Mucosa of descending colon (tissue), 3 donors: ENCODE measurements around the gene PRND. TPM values are rescaled to one million over a fixed set of nuclear protein-coding genes. Genes with fewer than 3 reads are reported as not detected.

Source experiments
- ATAC-seq: fragments of 200-7000 bp; cut with Tn5 transposase; one replicate; pipeline ENCODE4 v1.9.1; 2020; ENCODE audit warnings: mild to moderate bottlenecking, moderate library complexity
- DNase-seq, 3 donors: peaks; one replicate each; pipeline ENCODE4 v3.0.0-alpha.2; 2020
- H3K36me3 ChIP-seq: fragments of 200-600 bp; one replicate; pipeline ENCODE4 v1.8.0; 2021; ENCODE audit warnings: low read depth, mild to moderate bottlenecking
- H3K4me1 ChIP-seq: fragments of 200-600 bp; one replicate; pipeline ENCODE4 v1.8.0; 2021; ENCODE audit warnings: low read depth, mild to moderate bottlenecking
- H3K4me3 ChIP-seq: fragments of 200-600 bp; one replicate; pipeline ENCODE4 v1.8.0; 2021; ENCODE audit warnings: mild to moderate bottlenecking
- H3K9me3 ChIP-seq: fragments of 200-600 bp; one replicate; pipeline ENCODE4 v1.8.0; 2021; ENCODE audit warnings: mild to moderate bottlenecking
- intact Hi-C, 2 donors: fragments of 100-400 bp; cut with DNase I in 1 of 2; cut with micrococcal nuclease in 1 of 2; formaldehyde crosslinking; loops; one replicate each; pipeline versions ENCODE4 v1.11.0 to v1.11.1; 2022; cut with DNase I, micrococcal nuclease
- total RNA-seq, 3 donors: library from RNA; stranded (reverse); fragmentation: NEBNext Ultra II Directional in 2 of 3; extraction: Animal tissue kit (Norgen Biotek cat#: 25700) in 2 of 3; gene quantifications; one replicate each; pipeline versions ENCODE4 v1.2.1 to v1.2.4, GENCODE V29; 2021 to 2023
- TF ChIP-seq, protein P1 (sequence below): fragments of 200-600 bp; IDR thresholded peaks from one replicate; pipeline ENCODE4 v1.8.0; 2022; ENCODE audit warnings: antibody characterized with exemption, mild to moderate bottlenecking
- donor health status: DM: no; HTN: no; CAD: no; lungs with moderate emphysema.
- donor health status: DM: no; HTN: no; CAD: no.
- donor health status: DM: no; HTN: yes; CAD: no.

The PRND gene
- total RNA-seq, 3 donors from 2014 or later: 0.22 to 0.27 TPM; not detected in 1

GRCh38 chr20:4681401-4681800 lies 40.3 kb upstream of the PRND start:
- Histone ChIP-seq H3K36me3 (no peaks in the 10 kb centered on the region), H3K4me3 (no peak overlapping the region), H3K9me3 (no peaks in the 10 kb centered on the region), H3K4me1 (peaks cover 8% of the 10 kb centered on the region)
- no peak for DNase-seq
- ATAC-seq: no peak
- TF ChIP-seq, protein P1, sequence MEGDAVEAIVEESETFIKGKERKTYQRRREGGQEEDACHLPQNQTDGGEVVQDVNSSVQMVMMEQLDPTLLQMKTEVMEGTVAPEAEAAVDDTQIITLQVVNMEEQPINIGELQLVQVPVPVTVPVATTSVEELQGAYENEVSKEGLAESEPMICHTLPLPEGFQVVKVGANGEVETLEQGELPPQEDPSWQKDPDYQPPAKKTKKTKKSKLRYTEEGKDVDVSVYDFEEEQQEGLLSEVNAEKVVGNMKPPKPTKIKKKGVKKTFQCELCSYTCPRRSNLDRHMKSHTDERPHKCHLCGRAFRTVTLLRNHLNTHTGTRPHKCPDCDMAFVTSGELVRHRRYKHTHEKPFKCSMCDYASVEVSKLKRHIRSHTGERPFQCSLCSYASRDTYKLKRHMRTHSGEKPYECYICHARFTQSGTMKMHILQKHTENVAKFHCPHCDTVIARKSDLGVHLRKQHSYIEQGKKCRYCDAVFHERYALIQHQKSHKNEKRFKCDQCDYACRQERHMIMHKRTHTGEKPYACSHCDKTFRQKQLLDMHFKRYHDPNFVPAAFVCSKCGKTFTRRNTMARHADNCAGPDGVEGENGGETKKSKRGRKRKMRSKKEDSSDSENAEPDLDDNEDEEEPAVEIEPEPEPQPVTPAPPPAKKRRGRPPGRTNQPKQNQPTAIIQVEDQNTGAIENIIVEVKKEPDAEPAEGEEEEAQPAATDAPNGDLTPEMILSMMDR: no peak
- intact Hi-C loops: no loop called here

- H3K4me1 ChIP-seq: peaks cover 8% of the 10 kb centered on the region
- ATAC-seq: no peak
- no peaks in the 10 kb centered on the region for H3K9me3 ChIP-seq
- intact Hi-C loops: no loop called here
- H3K36me3 ChIP-seq: no peaks in the 10 kb centered on the region
- TF ChIP-seq, protein P1: no peak
- no peak for DNase-seq
- no peak overlapping the region for H3K4me3 ChIP-seq
Measured at GRCh38 chr20:4681991-4682401, 39.7 kb upstream of the PRND start.

- Histone ChIP-seq H3K4me3 (no peak overlapping the region), H3K36me3 (no peaks in the 10 kb centered on the region), H3K4me1 (peaks cover 8% of the 10 kb centered on the region), H3K9me3 (no peaks in the 10 kb centered on the region)
- ATAC-seq (no peak), DNase-seq (no peak)
- intact Hi-C loops: no loop called here
- TF ChIP-seq, protein P1: no peak
Measured at GRCh38 chr20:4682682-4683081, 39.0 kb upstream of the PRND start.

DNA sequence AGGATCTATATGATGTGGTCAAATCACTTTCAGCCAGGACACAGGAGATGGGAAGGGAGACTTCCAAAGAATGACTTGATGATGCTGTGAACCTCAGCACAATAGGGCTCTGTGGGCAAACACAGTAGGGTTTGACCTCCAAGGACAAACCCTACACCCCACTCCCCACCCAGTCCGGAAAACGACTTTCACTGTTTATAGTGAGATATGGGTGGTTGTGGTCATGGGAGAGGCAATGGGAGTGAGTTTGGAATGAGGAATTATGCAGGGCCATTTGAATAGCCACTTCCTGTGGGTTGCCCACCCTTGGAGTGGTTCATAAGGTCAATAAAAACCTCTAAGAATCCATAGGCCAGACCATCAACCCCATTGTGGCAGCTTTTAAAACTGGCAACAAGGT lies 38.4 kb upstream of the PRND start:
- Histone ChIP-seq H3K4me1 (peaks cover 8% of the 10 kb centered on the region), H3K9me3 (no peaks in the 10 kb centered on the region), H3K4me3 (no peak overlapping the region), H3K36me3 (no peaks in the 10 kb centered on the region)
- no peak for ATAC-seq
- DNase-seq: no peak
- TF ChIP-seq, protein P1: no peak
- intact Hi-C loops: no loop called here

DNA sequence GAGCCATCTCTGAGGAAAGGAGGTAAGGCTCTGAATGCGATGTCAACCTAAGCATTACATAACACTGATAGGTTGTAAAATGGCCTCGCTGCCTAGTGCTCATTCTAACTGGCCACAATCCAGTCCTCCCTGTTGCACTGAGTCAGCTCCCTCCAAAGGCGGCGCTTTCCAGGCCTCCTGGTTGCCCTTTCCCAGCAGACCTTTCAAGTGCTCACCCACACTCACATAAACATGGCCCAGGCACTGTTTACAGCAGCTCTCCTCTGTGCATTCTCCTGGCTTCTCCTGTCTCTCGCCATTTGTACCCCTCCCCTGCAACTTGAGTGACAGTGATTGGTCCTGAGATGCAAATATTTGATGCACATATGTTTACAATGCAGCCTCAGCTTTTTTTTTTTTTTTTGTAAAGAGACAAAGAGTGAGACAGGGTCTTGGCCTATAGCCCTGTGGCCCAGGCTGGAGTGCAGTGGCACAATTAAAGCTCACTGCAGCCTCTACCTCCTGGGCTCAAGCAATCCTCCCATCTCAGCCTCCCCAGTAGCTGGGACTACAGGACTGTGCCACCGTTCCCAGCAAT lies 36.8 kb upstream of the PRND start:
- no peak for ATAC-seq
- intact Hi-C loops: no loop called here
- DNase-seq: no peak

More for the DNA sequence above, 36.8 kb upstream of the PRND start:
- H3K4me3 ChIP-seq: no peak overlapping the region
- TF ChIP-seq, protein P1: no peak
- no peaks in the 10 kb centered on the region for H3K9me3 ChIP-seq
- no peaks in the 10 kb centered on the region for H3K36me3 ChIP-seq
- peaks cover 8% of the 10 kb centered on the region for H3K4me1 ChIP-seq
